Panc1 (cell line): ENCODE measurements around the gene CIITA. TPM values are rescaled to one million over a fixed set of nuclear protein-coding genes. Genes with fewer than 3 reads are reported as not detected.

ENCODE experiments used
- ATAC-seq: fragments of 200-7000 bp; cut with Tn5 transposase; 2 replicates; pipeline ENCODE4 v1.9.1; 2020; ENCODE audit warnings: mild to moderate bottlenecking, moderate library complexity
- BruUV-seq: library from RNA; stranded (reverse); fragments of 400-500 nt; replicated peaks from 2 replicates; lab custom pipeline; 2021; lab: Mats Ljungman, UMichigan
- CTCF ChIA-PET: fragments of 300-600 bp; sonication (Branson Sonifier 250); formaldehyde crosslinking; loops from one replicate; lab custom pipeline; 2022; ENCODE audit warnings: antibody characterized with exemption; lab: Charles Lee
- POLR2A ChIA-PET: fragments of 300-600 bp; sonication (Branson Sonifier 250); formaldehyde crosslinking; loops from one replicate; lab custom pipeline; 2022; ENCODE audit warnings: antibody characterized with exemption; lab: Charles Lee
- DNase-seq: peaks from one replicate; pipeline ENCODE4 v3.0.0-alpha.2; 2010; ENCODE audit warnings: low read depth, low spot score
- H3K27ac ChIP-seq: 2 replicates; pipeline ENCODE4 v1.5.1; 2011; ENCODE audit warnings: mild to moderate bottlenecking, low read length, inconsistent platforms
- H3K27me3 ChIP-seq: fragments of 200-500 bp; sonication (Bioruptor generic); 2 replicates; pipeline ENCODE4 v1.6.0; 2014; ENCODE audit warnings: low read length, inconsistent platforms; ENCODE audit not compliant: control insufficient read depth, insufficient read depth
- H3K36me3 ChIP-seq: fragments of 200-500 bp; sonication (Bioruptor generic); 2 replicates; pipeline ENCODE4 v1.5.1; 2014; ENCODE audit warnings: inconsistent platforms, mild to moderate bottlenecking, low read length, moderate library complexity; ENCODE audit not compliant: control insufficient read depth, insufficient read depth
- H3K4me1 ChIP-seq: 2 replicates; pipeline ENCODE4 v1.5.1; 2011; ENCODE audit warnings: inconsistent platforms, mild to moderate bottlenecking, low read length, moderate library complexity; ENCODE audit not compliant: control insufficient read depth, insufficient read depth
- H3K4me3 ChIP-seq, 2 experiments: 2 replicates each; pipeline ENCODE4 v1.5.1; 2011 to 2012; ENCODE audit warnings: low read depth in 2 of 2, low read length in 2 of 2, mild to moderate bottlenecking in 2 of 2, inconsistent platforms in 1 of 2, moderate library complexity in 1 of 2
- H3K9me3 ChIP-seq: fragments of 200-500 bp; sonication (Bioruptor generic); 2 replicates; pipeline ENCODE4 v1.5.1; 2014; ENCODE audit warnings: low read depth, mild to moderate bottlenecking, inconsistent platforms, low read length, moderate library complexity; ENCODE audit not compliant: control insufficient read depth, insufficient read depth
- POLR2AphosphoS5 ChIP-seq: IDR thresholded peaks from 2 replicates; pipeline ENCODE4 v1.6.1; 2012; ENCODE audit warnings: mild to moderate bottlenecking, low read depth, low read length, moderate library complexity
- SIN3A ChIP-seq: IDR thresholded peaks from 2 replicates; pipeline ENCODE4 v1.6.1; 2012; ENCODE audit warnings: low read depth, mild to moderate bottlenecking, low read length, moderate library complexity, borderline replicate concordance; ENCODE audit not compliant: insufficient read depth
- TCF7L2 ChIP-seq: IDR thresholded peaks from 2 replicates; pipeline ENCODE4 v1.6.1; 2011; ENCODE audit warnings: mild to moderate bottlenecking, low read depth, low read length, inconsistent platforms
- in situ Hi-C: cut with HindIII; loops from 2 replicates; pipeline ENCODE4 v1.10.0; 2016; ENCODE audit warnings: low sequenced_read_pairs, low pct_unique_long_range_greater_than_20kb
- intact Hi-C: fragments of 100-400 bp; cut with micrococcal nuclease; formaldehyde crosslinking; loops from one replicate; pipeline ENCODE4 v1.10.0; 2022; ENCODE audit not compliant: unreplicated experiment
- total RNA-seq: library from RNA; stranded (reverse); gene quantifications from one replicate; pipeline ENCODE4 v1.2.1, GENCODE V29; 2021; ENCODE audit not compliant: unreplicated experiment
- TF ChIP-seq, protein P1 (sequence below), 2 experiments: IDR thresholded peaks; 2 replicates each; pipeline ENCODE4 v1.6.1; 2011 to 2012; ENCODE audit warnings: low read depth in 2 of 2, control low read depth in 1 of 2, low read length in 1 of 2, mild to moderate bottlenecking in 1 of 2, moderate library complexity in 1 of 2; ENCODE audit not compliant: insufficient read depth in 1 of 2
- TF ChIP-seq, protein P2 (sequence below): fragments of 450-650 bp; IDR thresholded peaks from 2 replicates; pipeline ENCODE4 v1.5.1; 2017; ENCODE audit warnings: mild to moderate bottlenecking

CIITA gene
- total RNA-seq, 1 experiment from 2014 or later, result 0.41 TPM

DNA sequence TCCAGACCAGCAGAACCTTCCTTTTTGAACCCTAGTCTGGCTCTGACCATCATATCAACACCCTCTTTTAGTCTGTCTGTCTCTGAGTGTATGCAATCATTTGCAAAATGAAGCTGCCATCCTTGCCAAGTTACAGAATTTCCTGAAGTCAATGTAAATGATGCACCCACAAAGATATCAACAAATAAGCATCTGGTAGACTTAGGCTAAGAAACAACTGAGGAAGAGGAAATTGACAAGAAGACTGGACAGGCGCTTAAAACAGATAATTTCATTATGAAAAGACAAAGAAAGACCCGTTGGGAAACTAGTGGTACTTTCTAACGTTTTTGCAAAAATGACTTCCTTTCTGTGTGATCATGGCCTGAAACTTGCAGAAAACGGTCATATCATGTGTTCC is 24.7 kb upstream of the CIITA start:
- no peaks in the 10 kb centered on the region for H3K9me3 ChIP-seq
- peaks cover 3% of the 10 kb centered on the region; the same call in 1 of the 2 replicates for H3K27me3 ChIP-seq
- no peak for DNase-seq
- no TSS peak for BruUV-seq
- ChIA-PET POLR2A (no interaction called here), CTCF (no interaction called here)
- H3K36me3 ChIP-seq, result no peaks in the 10 kb centered on the region
- no peak for TF ChIP-seq TCF7L2
- TF ChIP-seq, protein P1, sequence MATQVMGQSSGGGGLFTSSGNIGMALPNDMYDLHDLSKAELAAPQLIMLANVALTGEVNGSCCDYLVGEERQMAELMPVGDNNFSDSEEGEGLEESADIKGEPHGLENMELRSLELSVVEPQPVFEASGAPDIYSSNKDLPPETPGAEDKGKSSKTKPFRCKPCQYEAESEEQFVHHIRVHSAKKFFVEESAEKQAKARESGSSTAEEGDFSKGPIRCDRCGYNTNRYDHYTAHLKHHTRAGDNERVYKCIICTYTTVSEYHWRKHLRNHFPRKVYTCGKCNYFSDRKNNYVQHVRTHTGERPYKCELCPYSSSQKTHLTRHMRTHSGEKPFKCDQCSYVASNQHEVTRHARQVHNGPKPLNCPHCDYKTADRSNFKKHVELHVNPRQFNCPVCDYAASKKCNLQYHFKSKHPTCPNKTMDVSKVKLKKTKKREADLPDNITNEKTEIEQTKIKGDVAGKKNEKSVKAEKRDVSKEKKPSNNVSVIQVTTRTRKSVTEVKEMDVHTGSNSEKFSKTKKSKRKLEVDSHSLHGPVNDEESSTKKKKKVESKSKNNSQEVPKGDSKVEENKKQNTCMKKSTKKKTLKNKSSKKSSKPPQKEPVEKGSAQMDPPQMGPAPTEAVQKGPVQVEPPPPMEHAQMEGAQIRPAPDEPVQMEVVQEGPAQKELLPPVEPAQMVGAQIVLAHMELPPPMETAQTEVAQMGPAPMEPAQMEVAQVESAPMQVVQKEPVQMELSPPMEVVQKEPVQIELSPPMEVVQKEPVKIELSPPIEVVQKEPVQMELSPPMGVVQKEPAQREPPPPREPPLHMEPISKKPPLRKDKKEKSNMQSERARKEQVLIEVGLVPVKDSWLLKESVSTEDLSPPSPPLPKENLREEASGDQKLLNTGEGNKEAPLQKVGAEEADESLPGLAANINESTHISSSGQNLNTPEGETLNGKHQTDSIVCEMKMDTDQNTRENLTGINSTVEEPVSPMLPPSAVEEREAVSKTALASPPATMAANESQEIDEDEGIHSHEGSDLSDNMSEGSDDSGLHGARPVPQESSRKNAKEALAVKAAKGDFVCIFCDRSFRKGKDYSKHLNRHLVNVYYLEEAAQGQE (IDR thresholded peaks at IDR 0.05; ENCODE audit: insufficient read depth in 1 of 2, low read depth in 2 of 2, low read length in 1 of 2), result no peak
- TF ChIP-seq, protein P2, sequence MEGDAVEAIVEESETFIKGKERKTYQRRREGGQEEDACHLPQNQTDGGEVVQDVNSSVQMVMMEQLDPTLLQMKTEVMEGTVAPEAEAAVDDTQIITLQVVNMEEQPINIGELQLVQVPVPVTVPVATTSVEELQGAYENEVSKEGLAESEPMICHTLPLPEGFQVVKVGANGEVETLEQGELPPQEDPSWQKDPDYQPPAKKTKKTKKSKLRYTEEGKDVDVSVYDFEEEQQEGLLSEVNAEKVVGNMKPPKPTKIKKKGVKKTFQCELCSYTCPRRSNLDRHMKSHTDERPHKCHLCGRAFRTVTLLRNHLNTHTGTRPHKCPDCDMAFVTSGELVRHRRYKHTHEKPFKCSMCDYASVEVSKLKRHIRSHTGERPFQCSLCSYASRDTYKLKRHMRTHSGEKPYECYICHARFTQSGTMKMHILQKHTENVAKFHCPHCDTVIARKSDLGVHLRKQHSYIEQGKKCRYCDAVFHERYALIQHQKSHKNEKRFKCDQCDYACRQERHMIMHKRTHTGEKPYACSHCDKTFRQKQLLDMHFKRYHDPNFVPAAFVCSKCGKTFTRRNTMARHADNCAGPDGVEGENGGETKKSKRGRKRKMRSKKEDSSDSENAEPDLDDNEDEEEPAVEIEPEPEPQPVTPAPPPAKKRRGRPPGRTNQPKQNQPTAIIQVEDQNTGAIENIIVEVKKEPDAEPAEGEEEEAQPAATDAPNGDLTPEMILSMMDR, result no peak
- no peak for TF ChIP-seq SIN3A
- no peak for TF ChIP-seq POLR2AphosphoS5
- in situ Hi-C loops (no loop called here), intact Hi-C loops (no loop called here)
- no peak overlapping the region for H3K4me3 ChIP-seq
- H3K27ac ChIP-seq, result no peak overlapping the region
- no peak for ATAC-seq
- no peaks in the 10 kb centered on the region for H3K4me1 ChIP-seq

DNA sequence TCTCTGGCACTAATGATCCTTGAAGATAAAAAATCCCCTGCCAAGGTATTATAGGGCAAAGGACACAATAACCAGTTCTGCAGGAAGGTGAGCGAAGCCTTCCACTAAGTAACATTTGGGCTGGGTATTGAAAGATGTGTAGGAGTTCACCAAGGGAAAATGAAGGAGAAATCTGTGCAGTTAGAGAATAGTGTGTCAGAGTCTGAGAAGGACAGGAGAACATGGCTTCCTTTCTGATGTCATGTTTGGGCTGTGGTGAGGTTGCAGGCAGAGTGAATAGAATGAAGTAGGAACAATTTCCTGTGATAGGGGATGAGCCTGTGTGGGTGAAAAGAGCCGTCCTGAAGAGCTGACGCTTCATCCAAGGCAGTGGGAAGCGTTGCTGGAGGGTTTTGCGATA is 24.1 kb upstream of the CIITA start:
- ATAC-seq, result no peak
- in situ Hi-C loops, result no loop called here
- no peak for DNase-seq

More for the DNA sequence above, 24.1 kb upstream of the CIITA start:
- H3K9me3 ChIP-seq, result no peaks in the 10 kb centered on the region
- H3K27me3 ChIP-seq, result peaks cover 3% of the 10 kb centered on the region; the same call in 1 of the 2 replicates
- ChIA-PET CTCF (no interaction called here), POLR2A (no interaction called here)
- no peak overlapping the region for H3K4me3 ChIP-seq
- no peaks in the 10 kb centered on the region for H3K4me1 ChIP-seq
- H3K36me3 ChIP-seq, result no peaks in the 10 kb centered on the region
- H3K27ac ChIP-seq, result no peak overlapping the region
- intact Hi-C loops, result no loop called here
- BruUV-seq, result no TSS peak
- no peak for TF ChIP-seq TCF7L2
- TF ChIP-seq, protein P2, result no peak
- TF ChIP-seq SIN3A, result no peak
- TF ChIP-seq, protein P1 (IDR thresholded peaks at IDR 0.05; ENCODE audit: insufficient read depth in 1 of 2, low read depth in 2 of 2, low read length in 1 of 2), result no peak
- no peak for TF ChIP-seq POLR2AphosphoS5
